Stomach (tissue), 9 donors: Measurements from ENCODE around the gene SRGAP2B. TPM values are rescaled to one million over a fixed set of nuclear protein-coding genes. Genes with fewer than 3 reads are reported as not detected.
"Not testable (repeated sequence)": the region's sequence is repeated elsewhere in the genome, so short reads cannot be mapped to it uniquely, and the experiment has no call there.

ENCODE experiments used
- DNase-seq, 2 donors: peaks; one replicate each; pipeline versions ENCODE4 v3.0.0 to v3.0.0-alpha.2; 2013 to 2019
- H3K27ac ChIP-seq, 5 donors: fragments of 200-600 bp in 4 of 5; sonication (generic) in 4 of 5; one replicate each; pipeline ENCODE4 v1.5.1; 2013 to 2019; ENCODE audit warnings: mild to moderate bottlenecking in 1 of 5, moderate library complexity in 1 of 5
- H3K27me3 ChIP-seq, 3 donors: fragments of 200-600 bp; sonication (generic); one replicate each; pipeline ENCODE4 v1.5.1; 2017 to 2019; ENCODE audit warnings: mixed run types in 1 of 3
- H3K36me3 ChIP-seq, 4 donors: fragments of 200-600 bp; sonication (generic); 1 replicate in 3 of 4; 2 replicates in 1 of 4; pipeline ENCODE4 v1.5.1; 2016 to 2019
- H3K4me1 ChIP-seq, 4 donors: fragments of 200-600 bp; sonication (generic); one replicate each; pipeline ENCODE4 v1.5.1; 2016 to 2019
- H3K4me3 ChIP-seq, 4 donors: fragments of 200-600 bp; sonication (generic) in 3 of 4; one replicate each; pipeline ENCODE4 v1.5.1; 2016 to 2019; ENCODE audit warnings: mild to moderate bottlenecking in 1 of 4
- H3K9me3 ChIP-seq, 4 donors: fragments of 200-600 bp; sonication (generic); one replicate each; pipeline ENCODE4 v1.5.1; 2016 to 2019
- WGBS, 5 donors: extraction: QIAGEN DNeasy Blood & Tissue Kit in 3 of 5; methylation state at CpG; one replicate each; pipeline versions ENCODE4 v1.1.5 to v1.1.7; 2013 to 2018; 5-methylcytosine and 5-hydroxymethylcytosine counted together
- intact Hi-C: fragments of 100-400 bp; cut with DNase I; formaldehyde crosslinking; loops from one replicate; pipeline ENCODE4 v1.15.1; 2023; ENCODE audit warnings: low total_unique reads
- polyA plus RNA-seq, 3 donors: library from polyadenylated mRNA; stranded (reverse); fragments of 200-250 nt; gene quantifications; one replicate each; pipeline ENCODE4 v1.2.3, GENCODE V29; 2013
- total RNA-seq, 5 donors: library from RNA; depleted of rRNA; stranded (reverse); fragments of >200 nt; gene quantifications; one replicate each; pipeline versions ENCODE4 v1.1.0 to v1.2.3, GENCODE V29; 2014 to 2016
- donor health status: healthy with polysubstance abuse.
- donor health status: Bipolar disorder and iron deficiency.
- donor health status: healthy.

Gene SRGAP2B
- total and polyA plus RNA-seq, 8 donors: 1.6 to 18.7 (median 11.0) TPM

GRCh38 chr1:144922785-144923184, 172.3 kb downstream of the SRGAP2B start:
- H3K4me3 ChIP-seq, H3K27me3 ChIP-seq, H3K4me1 ChIP-seq, H3K27ac ChIP-seq, intact Hi-C loops, DNase-seq, H3K36me3 ChIP-seq, H3K9me3 ChIP-seq: not testable (repeated sequence)
- WGBS, 5 donors: 39 to 72% (median 52%) methylated on average over 2 to 4 of the region's 4 CpGs

GRCh38 chr1:144919106-144919505, 176.0 kb downstream of the SRGAP2B start:
- H3K36me3 ChIP-seq, H3K4me3 ChIP-seq, H3K9me3 ChIP-seq, H3K4me1 ChIP-seq, intact Hi-C loops, DNase-seq, H3K27ac ChIP-seq, H3K27me3 ChIP-seq: not testable (repeated sequence)

- H3K4me1 ChIP-seq, H3K9me3 ChIP-seq, intact Hi-C loops, H3K4me3 ChIP-seq, H3K36me3 ChIP-seq, DNase-seq, H3K27ac ChIP-seq, H3K27me3 ChIP-seq: not testable (repeated sequence)
- WGBS, 5 donors: 50 to 63% (median 60%) methylated on average over 1 of the region's 3 CpGs
These were observed 177.0 kb downstream of the SRGAP2B start for GRCh38 chr1:144918027-144918603.

GRCh38 chr1:144917154-144918026, 177.7 kb downstream of the SRGAP2B start:
- H3K4me1 ChIP-seq, DNase-seq, H3K4me3 ChIP-seq, H3K27me3 ChIP-seq, H3K36me3 ChIP-seq, intact Hi-C loops, H3K27ac ChIP-seq, H3K9me3 ChIP-seq: not testable (repeated sequence)
- no CpG with 5 or more reads among the region's 8 CpGs for WGBS, 5 donors

- DNase-seq, H3K4me1 ChIP-seq, H3K4me3 ChIP-seq, H3K27me3 ChIP-seq, H3K27ac ChIP-seq, H3K36me3 ChIP-seq, intact Hi-C loops, H3K9me3 ChIP-seq: not testable (repeated sequence)
- WGBS, 5 donors: 64 to 83% (median 75%) methylated on average over 2 of the region's 12 CpGs; no CpG with 5 or more reads in 2 of the 5 donors
These were observed 181.0 kb downstream of the SRGAP2B start for GRCh38 chr1:144913977-144914734.

GRCh38 chr1:144913458-144913857, 181.7 kb downstream of the SRGAP2B start:
- H3K36me3 ChIP-seq, H3K4me1 ChIP-seq, H3K27ac ChIP-seq, H3K9me3 ChIP-seq, H3K27me3 ChIP-seq, DNase-seq, intact Hi-C loops, H3K4me3 ChIP-seq: not testable (repeated sequence)
- no CpG with 5 or more reads among the region's 3 CpGs for WGBS, 5 donors

GRCh38 chr1:144910729-144911128, 184.4 kb downstream of the SRGAP2B start:
- H3K9me3 ChIP-seq, H3K27ac ChIP-seq, H3K36me3 ChIP-seq, H3K27me3 ChIP-seq, intact Hi-C loops, DNase-seq, H3K4me1 ChIP-seq, H3K4me3 ChIP-seq: not testable (repeated sequence)
- WGBS, 5 donors: no CpG with 5 or more reads among the region's 5 CpGs

GRCh38 chr1:144900841-144901240, 194.3 kb downstream of the SRGAP2B start:
- H3K27ac ChIP-seq, H3K36me3 ChIP-seq, intact Hi-C loops, DNase-seq, H3K9me3 ChIP-seq, H3K27me3 ChIP-seq, H3K4me1 ChIP-seq, H3K4me3 ChIP-seq: not testable (repeated sequence)
- no CpG with 5 or more reads among the region's 6 CpGs for WGBS, 5 donors

GRCh38 chr1:144894454-144895201, 200.5 kb downstream of the SRGAP2B start:
- H3K36me3 ChIP-seq, H3K9me3 ChIP-seq, H3K4me3 ChIP-seq, intact Hi-C loops, H3K27me3 ChIP-seq, H3K27ac ChIP-seq, DNase-seq, H3K4me1 ChIP-seq: not testable (repeated sequence)
- no CpG with 5 or more reads among the region's 5 CpGs for WGBS, 5 donors

- H3K27ac ChIP-seq, H3K4me3 ChIP-seq, H3K27me3 ChIP-seq, intact Hi-C loops, DNase-seq, H3K9me3 ChIP-seq, H3K4me1 ChIP-seq, H3K36me3 ChIP-seq: not testable (repeated sequence)
- 59 to 100% (median 79%) methylated on average over 2 to 3 of the region's 9 CpGs; no CpG with 5 or more reads in 1 of the 5 donors for WGBS, 5 donors
These were observed 201.3 kb downstream of the SRGAP2B start for GRCh38 chr1:144893710-144894438.

GRCh38 chr1:144893062-144893461, 202.1 kb downstream of the SRGAP2B start:
- H3K4me1 ChIP-seq, H3K4me3 ChIP-seq, H3K27ac ChIP-seq, intact Hi-C loops, DNase-seq, H3K9me3 ChIP-seq, H3K36me3 ChIP-seq, H3K27me3 ChIP-seq: not testable (repeated sequence)
- WGBS, 5 donors: no CpG with 5 or more reads among the region's 7 CpGs
